WTC11 (cell line): ENCODE data around the gene PXN.

Source experiments
- ATF2 ChIP-seq: sonication (generic); formaldehyde crosslinking; IDR thresholded peaks from 2 replicates; pipeline ENCODE4 v1.8.1; 2022; ENCODE audit warnings: low read depth, missing genetic modification reagents, borderline replicate concordance
- ATF3 ChIP-seq: sonication (generic); formaldehyde crosslinking; conservative IDR thresholded peaks from 2 replicates; pipeline ENCODE4 v1.8.1; 2022; ENCODE audit warnings: mild to moderate bottlenecking, missing genetic modification reagents
- ATF6 ChIP-seq: sonication (generic); formaldehyde crosslinking; IDR thresholded peaks from 2 replicates; pipeline ENCODE4 v1.8.1; 2023; ENCODE audit warnings: mild to moderate bottlenecking, missing genetic modification reagents
- CTCF ChIP-seq: fragments of 200-600 bp; IDR thresholded peaks from 2 replicates; pipeline ENCODE4 v1.8.0; 2022; ENCODE audit warnings: antibody characterized with exemption
- FOXJ3 ChIP-seq: sonication (generic); formaldehyde crosslinking; IDR thresholded peaks from 2 replicates; pipeline ENCODE4 v1.9.0; 2021; ENCODE audit warnings: missing genetic modification reagents, mild to moderate bottlenecking, borderline replicate concordance
- FOXP4 ChIP-seq: sonication (generic); formaldehyde crosslinking; IDR thresholded peaks from 2 replicates; pipeline ENCODE4 v1.8.0; 2022; ENCODE audit warnings: mild to moderate bottlenecking, missing genetic modification reagents
- GABPB1 ChIP-seq: sonication (generic); formaldehyde crosslinking; IDR thresholded peaks from 2 replicates; pipeline ENCODE4 v1.8.1; 2023; ENCODE audit warnings: mild to moderate bottlenecking, missing genetic modification reagents
- JUN ChIP-seq: sonication (generic); formaldehyde crosslinking; IDR thresholded peaks from 2 replicates; pipeline ENCODE4 v1.8.0; 2023; ENCODE audit warnings: mild to moderate bottlenecking, missing genetic modification reagents
- SP1 ChIP-seq: sonication (generic); formaldehyde crosslinking; conservative IDR thresholded peaks from 2 replicates; pipeline ENCODE4 v1.8.1; 2022; ENCODE audit warnings: missing genetic modification reagents
- ZNF396 ChIP-seq: fragments of 250-450 bp; sonication (Bioruptor Pico); IDR thresholded peaks from 2 replicates; pipeline ENCODE4 v1.8.0; 2021; ENCODE audit warnings: mild to moderate bottlenecking, moderate library complexity, borderline replicate concordance

- TF ChIP-seq ATF6 (CRISPR knock-in tag) (no peak), SP1 (CRISPR knock-in tag) (no peak), GABPB1 (CRISPR knock-in tag) (no peak), FOXP4 (CRISPR knock-in tag) (no peak), ATF2 (CRISPR knock-in tag) (no peak), CTCF (no peak), ZNF396 (CRISPR knock-in tag) (no peak), ATF3 (CRISPR knock-in tag) (no peak), JUN (CRISPR knock-in tag) (no peak), FOXJ3 (CRISPR knock-in tag) (no peak)
Measured at GRCh38 chr12:120292411-120292660, 26.8 kb upstream of the PXN start.
